B cell (primary cell): Measurements from ENCODE around the gene ARHGEF9. TPM values are rescaled to one million over a fixed set of nuclear protein-coding genes. Genes with fewer than 3 reads are reported as not detected.

Experiments
- ATAC-seq: fragments of 200-7000 bp; cut with Tn5 transposase; one replicate; pipeline ENCODE4 v1.10.0; 2021; ENCODE audit warnings: low read depth, mild to moderate bottlenecking, moderate number of reproducible peaks, moderate library complexity
- CTCF ChIA-PET: fragments of 350-600 bp; sonication (Branson Sonifier 250); formaldehyde crosslinking; loops from one replicate; lab custom pipeline; 2021; ENCODE audit warnings: antibody characterized with exemption, inconsistent platforms; lab: Charles Lee
- POLR2A ChIA-PET: fragments of 350-600 bp; sonication (Branson Sonifier 250); formaldehyde crosslinking; loops from one replicate; lab custom pipeline; 2021; ENCODE audit warnings: antibody characterized with exemption; lab: Charles Lee
- DNase-seq: peaks from one replicate; pipeline ENCODE4 v3.0.0; 2013
- H2AFZ ChIP-seq: 2 replicates; pipeline ENCODE4 v1.6.1; 2012; ENCODE audit warnings: mild to moderate bottlenecking, low read depth, low read length; ENCODE audit not compliant: insufficient read depth, poor library complexity, severe bottlenecking
- H3K27ac ChIP-seq, 2 donors: 1 replicate in 1 of 2; 2 replicates in 1 of 2; pipeline ENCODE4 v1.5.1; 2012 to 2013; ENCODE audit warnings: low read length in 2 of 2, mild to moderate bottlenecking in 2 of 2, moderate library complexity in 1 of 2
- H3K27me3 ChIP-seq, 4 experiments: fragments of 200-600 bp in 1 of 4; sonication (generic) in 1 of 4; replicated peaks in 1 of 4; 1 replicate in 2 of 4; 2 replicates in 2 of 4; pipeline versions ENCODE4 v1.6.1 to v1.7.0; 2013 to 2016; ENCODE audit warnings: low read length in 3 of 4, mild to moderate bottlenecking in 2 of 4, mixed read lengths in 1 of 4, moderate library complexity in 1 of 4; ENCODE audit not compliant: insufficient read depth in 4 of 4, control insufficient read depth in 3 of 4; ENCODE audit errors: control extremely low read depth in 1 of 4
- H3K36me3 ChIP-seq, 2 experiments: replicated peaks in 1 of 2; 1 replicate in 1 of 2; 2 replicates in 1 of 2; pipeline versions ENCODE4 v1.6.1 to v1.7.1; 2013; ENCODE audit warnings: low read length in 1 of 2; ENCODE audit not compliant: insufficient read depth in 2 of 2, control insufficient read depth in 1 of 2; ENCODE audit errors: control extremely low read depth in 1 of 2, extremely low read depth in 1 of 2
- H3K4me1 ChIP-seq, 2 donors: fragments of 200-600 bp in 1 of 2; sonication (generic) in 1 of 2; 1 replicate in 1 of 2; 2 replicates in 1 of 2; pipeline versions ENCODE4 v1.5.1 to v1.6.1; 2013 to 2017; ENCODE audit warnings: low read length in 2 of 2; ENCODE audit not compliant: control insufficient read depth in 2 of 2, insufficient read depth in 2 of 2
- H3K4me2 ChIP-seq: replicated peaks from 2 replicates; pipeline ENCODE3; 2012; ENCODE audit warnings: mild to moderate bottlenecking, low read depth, low read length; ENCODE audit not compliant: poor library complexity, severe bottlenecking
- H3K4me3 ChIP-seq, 5 experiments: fragments of 200-600 bp in 1 of 5; sonication (generic) in 1 of 5; 1 replicate in 3 of 5; 2 replicates in 2 of 5; pipeline versions ENCODE4 v1.5.1 to v1.7.0; 2011 to 2016; ENCODE audit warnings: low read length in 4 of 5, mild to moderate bottlenecking in 4 of 5, low read depth in 2 of 5, control low read depth in 1 of 5, moderate library complexity in 1 of 5; ENCODE audit not compliant: insufficient read depth in 1 of 5; ENCODE audit errors: control extremely low read depth in 1 of 5, extremely low read depth in 1 of 5
- H3K79me2 ChIP-seq: fragments of 200-600 bp; sonication (generic); one replicate; pipeline ENCODE4 v1.6.0; 2016; ENCODE audit warnings: low read length; ENCODE audit not compliant: control insufficient read depth, insufficient read depth
- H3K9ac ChIP-seq: fragments of 200-600 bp; sonication (generic); 2 replicates; pipeline ENCODE4 v1.6.1; 2017; ENCODE audit warnings: mild to moderate bottlenecking, low read length, moderate library complexity
- H3K9me3 ChIP-seq, 3 donors: one replicate each; pipeline versions ENCODE4 v1.6.1 to v1.7.1; 2013; ENCODE audit warnings: low read length in 2 of 3; ENCODE audit not compliant: control insufficient read depth in 2 of 3, insufficient read depth in 1 of 3; ENCODE audit errors: control extremely low read depth in 1 of 3
- H4K20me1 ChIP-seq: 2 replicates; pipeline ENCODE4 v1.6.0; 2012; ENCODE audit warnings: mild to moderate bottlenecking, low read length; ENCODE audit not compliant: insufficient read depth, control insufficient read depth, poor library complexity, severe bottlenecking
- H3K27ac Mint-ChIP-seq: one replicate; pipeline ENCODE4 v1.8.0; 2021; ENCODE audit warnings: mixed read lengths
- H3K27me3 Mint-ChIP-seq: one replicate; pipeline ENCODE4 v1.8.0; 2021; ENCODE audit warnings: mixed read lengths
- H3K4me1 Mint-ChIP-seq: one replicate; pipeline ENCODE4 v1.8.0; 2021; ENCODE audit warnings: mixed read lengths
- H3K4me3 Mint-ChIP-seq: one replicate; pipeline ENCODE4 v1.8.0; 2021; ENCODE audit warnings: mixed read lengths
- H3K9me3 Mint-ChIP-seq: one replicate; pipeline ENCODE4 v1.8.0; 2022; ENCODE audit warnings: mixed read lengths; ENCODE audit not compliant: insufficient read depth
- EZH2 ChIP-seq: IDR thresholded peaks from 2 replicates; pipeline ENCODE4 v1.6.1; 2012; ENCODE audit warnings: borderline replicate concordance, low read depth, mild to moderate bottlenecking, moderate library complexity, low read length; ENCODE audit not compliant: insufficient read depth, poor library complexity, severe bottlenecking
- WGBS: methylation state at CpG from one replicate; pipeline ENCODE4 v1.1.5; 2013; ENCODE audit warnings: missing lambda C conversion rate; ENCODE audit not compliant: insufficient coverage; 5-methylcytosine and 5-hydroxymethylcytosine counted together
- intact Hi-C: fragments of 100-400 bp; cut with micrococcal nuclease; formaldehyde crosslinking; loops from one replicate; pipeline ENCODE4 v1.10.0; 2022
- polyA plus RNA-seq: library from polyadenylated mRNA; depleted of rRNA; stranded (reverse); fragments of >200 nt; gene quantifications from 2 replicates; pipeline ENCODE4 v1.2.3, GENCODE V29; 2012
- total RNA-seq, 2 donors: library from RNA; stranded (reverse); fragments of 120-200 nt in 1 of 2; gene quantifications; 1 replicate in 1 of 2; 2 replicates in 1 of 2; pipeline versions ENCODE4 v1.2.3 to v1.2.4, GENCODE V29; 2013 to 2022
- TF ChIP-seq, protein P1 (sequence below): fragments of 200-600 bp; IDR thresholded peaks from one replicate; pipeline ENCODE4 v1.8.0; 2022; ENCODE audit warnings: antibody characterized with exemption, mild to moderate bottlenecking

ARHGEF9 gene
- total and polyA plus RNA-seq, 2 donors (not counting 1 experiment from before 2014, with no cell fraction given), result 10.1 to 29.3 TPM

DNA sequence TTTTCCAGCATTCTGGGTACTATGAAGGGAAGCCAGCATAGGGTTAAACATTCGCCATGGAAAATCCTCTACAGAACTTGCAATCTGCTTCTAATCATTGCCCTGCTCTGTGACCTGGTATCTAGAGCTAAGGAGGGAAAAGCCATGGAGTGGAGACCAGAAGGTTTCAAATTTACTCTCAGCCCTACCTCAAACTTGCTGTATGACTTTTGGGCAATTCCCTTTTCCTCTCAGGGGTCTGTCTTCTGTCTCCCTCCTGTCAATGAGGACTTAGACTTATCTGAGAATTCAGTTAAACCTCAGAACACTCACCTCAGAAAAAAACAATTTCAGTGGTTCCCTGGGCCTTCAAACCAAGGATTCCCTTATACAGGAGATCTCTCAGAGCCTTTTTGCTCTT is 29.1 kb downstream of the ARHGEF9 start:
- Histone ChIP-seq H3K36me3 (no peaks in the 10 kb centered on the region), H3K79me2 (peaks cover 30% of the 10 kb centered on the region), H3K27ac (no peak overlapping the region), H3K27me3 (no peaks in the 10 kb centered on the region), H3K4me1 (peaks cover 4 to 14% of the 10 kb centered on the region in 2 donors), H4K20me1 (no peaks in the 10 kb centered on the region), H3K9me3 (no peaks in the 10 kb centered on the region), H3K4me2 (peak overlapping the region; percentile 69), H2AFZ (peak overlapping the region; percentile 76), H3K9ac (peak overlapping the region; percentile 73), H3K4me3 (peak overlapping the region in 1 of 5 experiments; percentile 83)
- H3K4me3 Mint-ChIP-seq, result no peak overlapping the region
- intact Hi-C loops, result loop anchor here (2.0 to 10.0 kb wide), 4 partner anchors 191 to 1779 kb away; partner anchors contain the start of genes AMER1, LAS1L and SPIN4
- CTCF ChIA-PET, result interaction anchor here (1.2 kb wide), 1 partner anchor 16 kb away, joined by 3 read pairs; no protein-coding TSS in a partner anchor
- POLR2A ChIA-PET, result no interaction called here
- H3K4me1 Mint-ChIP-seq, result peaks cover 27% of the 10 kb centered on the region
- no CpG with 5 or more reads among the region's 1 CpG for WGBS
- DNase-seq (no peak), ATAC-seq (no peak)
- H3K27me3 Mint-ChIP-seq, result no peaks in the 10 kb centered on the region
- H3K9me3 Mint-ChIP-seq, result no peaks in the 10 kb centered on the region
- TF ChIP-seq, protein P1, sequence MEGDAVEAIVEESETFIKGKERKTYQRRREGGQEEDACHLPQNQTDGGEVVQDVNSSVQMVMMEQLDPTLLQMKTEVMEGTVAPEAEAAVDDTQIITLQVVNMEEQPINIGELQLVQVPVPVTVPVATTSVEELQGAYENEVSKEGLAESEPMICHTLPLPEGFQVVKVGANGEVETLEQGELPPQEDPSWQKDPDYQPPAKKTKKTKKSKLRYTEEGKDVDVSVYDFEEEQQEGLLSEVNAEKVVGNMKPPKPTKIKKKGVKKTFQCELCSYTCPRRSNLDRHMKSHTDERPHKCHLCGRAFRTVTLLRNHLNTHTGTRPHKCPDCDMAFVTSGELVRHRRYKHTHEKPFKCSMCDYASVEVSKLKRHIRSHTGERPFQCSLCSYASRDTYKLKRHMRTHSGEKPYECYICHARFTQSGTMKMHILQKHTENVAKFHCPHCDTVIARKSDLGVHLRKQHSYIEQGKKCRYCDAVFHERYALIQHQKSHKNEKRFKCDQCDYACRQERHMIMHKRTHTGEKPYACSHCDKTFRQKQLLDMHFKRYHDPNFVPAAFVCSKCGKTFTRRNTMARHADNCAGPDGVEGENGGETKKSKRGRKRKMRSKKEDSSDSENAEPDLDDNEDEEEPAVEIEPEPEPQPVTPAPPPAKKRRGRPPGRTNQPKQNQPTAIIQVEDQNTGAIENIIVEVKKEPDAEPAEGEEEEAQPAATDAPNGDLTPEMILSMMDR, result no peak
- no peak for TF ChIP-seq EZH2
- H3K27ac Mint-ChIP-seq, result no peak overlapping the region

GRCh38 chrX:63754860-63755579 is 30.0 kb downstream of the ARHGEF9 start:
- Histone ChIP-seq H3K79me2 (peaks cover 30% of the 10 kb centered on the region), H3K36me3 (no peaks in the 10 kb centered on the region), H3K4me3 (peak overlapping the region; percentile 65 to 86 (median 75)), H3K4me1 (peaks cover 4 to 14% of the 10 kb centered on the region in 2 donors), H4K20me1 (no peaks in the 10 kb centered on the region), H3K4me2 (peak overlapping the region; percentile 69), H3K27me3 (no peaks in the 10 kb centered on the region), H3K9me3 (no peaks in the 10 kb centered on the region), H3K27ac (peak overlapping the region; percentile 79 to 80), H3K9ac (peak overlapping the region; percentile 73), H2AFZ (peak overlapping the region; percentile 76)
- Mint-ChIP-seq H3K27me3 (no peaks in the 10 kb centered on the region), H3K4me1 (peaks cover 27% of the 10 kb centered on the region), H3K9me3 (no peaks in the 10 kb centered on the region), H3K27ac (peak overlapping the region; percentile 97), H3K4me3 (peak overlapping the region; percentile 100)
- CTCF ChIA-PET, result interaction anchor here (1.2 kb wide), 1 partner anchor 15 kb away, joined by 3 read pairs; no protein-coding TSS in a partner anchor
- intact Hi-C loops, result loop anchor here (2.0 to 10.0 kb wide), 4 partner anchors 190 to 1780 kb away; partner anchors contain the start of genes AMER1, LAS1L and SPIN4
- POLR2A ChIA-PET, result interaction anchor here (0.7 kb wide), 1 partner anchor 451 kb away, joined by 5 read pairs; the partner anchor contains the start of gene AMER1
- 0% methylated on average over 25 of the region's 44 CpGs for WGBS
- DNase-seq (peak; percentile 89), ATAC-seq (peak; percentile 98)
- no peak for TF ChIP-seq EZH2
- TF ChIP-seq, protein P1, result no peak
